SJCRH30 (cell line): ENCODE measurements around the gene ACOT7. TPM values are rescaled to one million over a fixed set of nuclear protein-coding genes. Genes with fewer than 3 reads are reported as not detected.
A peak's percentile ranks its signal among the peaks of the same experiment; 100 is the strongest.

ENCODE experiments used
- DNase-seq, 2 experiments: peaks; one replicate each; pipeline ENCODE4 v3.0.0-alpha.2; 2015 to 2020
- H3K27ac ChIP-seq: fragments of 250-450 bp; sonication (Bioruptor Pico); 2 replicates; pipeline ENCODE4 v1.5.1; 2020; ENCODE audit warnings: mild to moderate bottlenecking, moderate library complexity
- H3K27me3 ChIP-seq: fragments of 250-450 bp; sonication (Bioruptor Pico); 2 replicates; pipeline ENCODE4 v1.5.1; 2020; ENCODE audit warnings: mild to moderate bottlenecking, moderate library complexity
- H3K36me3 ChIP-seq: fragments of 250-450 bp; sonication (Bioruptor Pico); 2 replicates; pipeline ENCODE4 v1.5.1; 2020; ENCODE audit warnings: mild to moderate bottlenecking, moderate library complexity
- H3K4me1 ChIP-seq: fragments of 250-450 bp; sonication (Bioruptor Pico); 2 replicates; pipeline ENCODE4 v1.5.1; 2020; ENCODE audit warnings: mild to moderate bottlenecking, moderate library complexity
- H3K4me3 ChIP-seq: fragments of 250-450 bp; sonication (Bioruptor Pico); 2 replicates; pipeline ENCODE4 v1.5.1; 2020; ENCODE audit warnings: mild to moderate bottlenecking, moderate library complexity
- H3K9me3 ChIP-seq: fragments of 250-450 bp; sonication (Bioruptor Pico); replicated peaks from 2 replicates; pipeline ENCODE4 v1.5.1; 2020; ENCODE audit warnings: mild to moderate bottlenecking, moderate library complexity
- total RNA-seq: library from RNA; depleted of rRNA; stranded (reverse); fragments of >200 nt; shearing (Covaris generic); gene quantifications from 2 replicates; pipeline ENCODE4 v1.2.3, GENCODE V29; 2014

The ACOT7 gene
- total RNA-seq, 1 experiment from 2014 or later = 51.2 TPM

GRCh38 chr1:6427441-6428390 lies 34.1 kb upstream of the ACOT7 start:
- H3K27me3 ChIP-seq = peaks cover 53% of the 10 kb centered on the region
- H3K9me3 ChIP-seq = no peaks in the 10 kb centered on the region
- DNase-seq = no peak
- H3K4me1 ChIP-seq = no peaks in the 10 kb centered on the region
- no peak overlapping the region for H3K27ac ChIP-seq
- no peak overlapping the region for H3K4me3 ChIP-seq
- H3K36me3 ChIP-seq = no peaks in the 10 kb centered on the region

GRCh38 chr1:6426972-6427350 lies 33.4 kb upstream of the ACOT7 start:
- Histone ChIP-seq H3K27me3 (peaks cover 52% of the 10 kb centered on the region), H3K4me3 (no peak overlapping the region), H3K4me1 (no peaks in the 10 kb centered on the region), H3K36me3 (no peaks in the 10 kb centered on the region), H3K27ac (no peak overlapping the region), H3K9me3 (no peaks in the 10 kb centered on the region)
- no peak for DNase-seq

GRCh38 chr1:6426277-6426971 lies 32.9 kb upstream of the ACOT7 start:
- H3K4me1 ChIP-seq = no peaks in the 10 kb centered on the region
- DNase-seq = no peak
- H3K9me3 ChIP-seq = no peaks in the 10 kb centered on the region
- H3K27me3 ChIP-seq = peaks cover 55% of the 10 kb centered on the region
- H3K27ac ChIP-seq = no peak overlapping the region
- no peaks in the 10 kb centered on the region for H3K36me3 ChIP-seq
- no peak overlapping the region for H3K4me3 ChIP-seq

GRCh38 chr1:6425658-6426057 lies 32.1 kb upstream of the ACOT7 start:
- Histone ChIP-seq H3K27ac (no peak overlapping the region), H3K4me1 (no peaks in the 10 kb centered on the region), H3K27me3 (peaks cover 57% of the 10 kb centered on the region)

GRCh38 chr1:6424619-6425593 lies 31.3 kb upstream of the ACOT7 start, which contains the start of gene ESPN:
ESPN (plus strand) TSS chr1:6424776; CDS start chr1:6424956, 180 bp downstream.
- no peak for DNase-seq
- H3K27me3 ChIP-seq = peaks cover 51% of the 10 kb centered on the region
- no peaks in the 10 kb centered on the region; the same call in 1 of the 2 replicates for H3K9me3 ChIP-seq
- H3K4me1 ChIP-seq = no peaks in the 10 kb centered on the region
- no peak within 1 kb of the TSS for H3K27ac ChIP-seq
- H3K4me3 ChIP-seq = no peak within 1 kb of the TSS
- no peaks in the 10 kb centered on the region for H3K36me3 ChIP-seq

More at GRCh38 chr1:6425658-6426057, 32.1 kb upstream of the ACOT7 start:
- DNase-seq = no peak
- no peaks in the 10 kb centered on the region; the same call in 1 of the 2 replicates for H3K9me3 ChIP-seq
- H3K4me3 ChIP-seq = no peak overlapping the region
- H3K36me3 ChIP-seq = no peaks in the 10 kb centered on the region

- H3K36me3 ChIP-seq = no peaks in the 10 kb centered on the region
- no peaks in the 10 kb centered on the region for H3K4me1 ChIP-seq
- H3K27me3 ChIP-seq = peaks cover 51% of the 10 kb centered on the region
- H3K4me3 ChIP-seq = no peak overlapping the region
- no peak overlapping the region for H3K27ac ChIP-seq
- no peak for DNase-seq
- no peaks in the 10 kb centered on the region; the same call in 1 of the 2 replicates for H3K9me3 ChIP-seq
Observed at GRCh38 chr1:6424000-6424565, 30.5 kb upstream of the ACOT7 start.

GRCh38 chr1:6423321-6423999 lies 29.9 kb upstream of the ACOT7 start:
- H3K36me3 ChIP-seq = no peaks in the 10 kb centered on the region
- no peak overlapping the region for H3K4me3 ChIP-seq
- H3K27me3 ChIP-seq = peaks cover 51% of the 10 kb centered on the region
- H3K4me1 ChIP-seq = no peaks in the 10 kb centered on the region
- DNase-seq = peak in 1 of 2 experiments; percentile 53
- H3K9me3 ChIP-seq = no peaks in the 10 kb centered on the region; the same call in 1 of the 2 replicates
- no peak overlapping the region for H3K27ac ChIP-seq

GRCh38 chr1:6421266-6421665 lies 27.7 kb upstream of the ACOT7 start:
- Histone ChIP-seq H3K4me3 (no peak overlapping the region), H3K27ac (no peak overlapping the region), H3K4me1 (no peaks in the 10 kb centered on the region), H3K9me3 (no peaks in the 10 kb centered on the region; the same call in 1 of the 2 replicates), H3K27me3 (peaks cover 45% of the 10 kb centered on the region), H3K36me3 (no peaks in the 10 kb centered on the region)
- no peak for DNase-seq

GRCh38 chr1:6420454-6421042 lies 27.0 kb upstream of the ACOT7 start:
- peaks cover 43% of the 10 kb centered on the region for H3K27me3 ChIP-seq
- no peak overlapping the region for H3K4me3 ChIP-seq
- no peaks in the 10 kb centered on the region; the same call in 1 of the 2 replicates for H3K9me3 ChIP-seq
- no peak for DNase-seq
- H3K27ac ChIP-seq = no peak overlapping the region
- H3K36me3 ChIP-seq = no peaks in the 10 kb centered on the region
- no peaks in the 10 kb centered on the region for H3K4me1 ChIP-seq

GRCh38 chr1:6419804-6420453 lies 26.4 kb upstream of the ACOT7 start, which contains the start of gene HES2:
HES2 (minus strand) TSS chr1:6419919; CDS start chr1:6419820, 99 bp downstream.
- peaks cover 39% of the 10 kb centered on the region for H3K27me3 ChIP-seq
- no peak within 1 kb of the TSS for H3K4me3 ChIP-seq
- no peak within 1 kb of the TSS for H3K27ac ChIP-seq
- H3K36me3 ChIP-seq = no peaks in the 10 kb centered on the region
- H3K9me3 ChIP-seq = no peaks in the 10 kb centered on the region; the same call in 1 of the 2 replicates
- H3K4me1 ChIP-seq = no peaks in the 10 kb centered on the region
- DNase-seq = no peak

GRCh38 chr1:6419397-6419803 lies 25.8 kb upstream of the ACOT7 start:
- no peak for DNase-seq
- Histone ChIP-seq H3K4me3 (no peak overlapping the region), H3K9me3 (no peaks in the 10 kb centered on the region; the same call in 1 of the 2 replicates), H3K27ac (no peak overlapping the region), H3K27me3 (peaks cover 39% of the 10 kb centered on the region), H3K4me1 (peaks cover 3% of the 10 kb centered on the region; the same call in 1 of the 2 replicates), H3K36me3 (no peaks in the 10 kb centered on the region)

- Histone ChIP-seq H3K4me3 (no peak overlapping the region), H3K4me1 (peaks cover 3% of the 10 kb centered on the region; the same call in 1 of the 2 replicates), H3K36me3 (no peaks in the 10 kb centered on the region), H3K27ac (no peak overlapping the region), H3K9me3 (no peaks in the 10 kb centered on the region; the same call in 1 of the 2 replicates), H3K27me3 (peaks cover 33% of the 10 kb centered on the region)
- no peak for DNase-seq
Observed at GRCh38 chr1:6418668-6419396, 25.3 kb upstream of the ACOT7 start.
